Renal cortex interstitium (tissue), 15 donors: ENCODE results near the gene EFS. TPM values are rescaled to one million over a fixed set of nuclear protein-coding genes. Genes with fewer than 3 reads are reported as not detected.

Experiments
- DNase-seq, 11 donors: peaks; one replicate each; pipeline ENCODE4 v3.0.0-alpha.2; 2013; ENCODE audit warnings: low read depth in 9 of 11, low spot score in 4 of 11; ENCODE audit errors: extremely low read depth in 1 of 11
- long read RNA-seq, 16 experiments: transcript quantifications; one replicate each; lab custom pipeline, GENCODE V29; 2026
- polyA plus RNA-seq, 3 donors: library from polyadenylated mRNA; unstranded; fragments of 120-200 nt; gene quantifications; one replicate each; pipeline ENCODE4 v1.2.1, GENCODE V29; 2013; ENCODE audit not compliant: insufficient read length in 3 of 3

Gene EFS, protein sequence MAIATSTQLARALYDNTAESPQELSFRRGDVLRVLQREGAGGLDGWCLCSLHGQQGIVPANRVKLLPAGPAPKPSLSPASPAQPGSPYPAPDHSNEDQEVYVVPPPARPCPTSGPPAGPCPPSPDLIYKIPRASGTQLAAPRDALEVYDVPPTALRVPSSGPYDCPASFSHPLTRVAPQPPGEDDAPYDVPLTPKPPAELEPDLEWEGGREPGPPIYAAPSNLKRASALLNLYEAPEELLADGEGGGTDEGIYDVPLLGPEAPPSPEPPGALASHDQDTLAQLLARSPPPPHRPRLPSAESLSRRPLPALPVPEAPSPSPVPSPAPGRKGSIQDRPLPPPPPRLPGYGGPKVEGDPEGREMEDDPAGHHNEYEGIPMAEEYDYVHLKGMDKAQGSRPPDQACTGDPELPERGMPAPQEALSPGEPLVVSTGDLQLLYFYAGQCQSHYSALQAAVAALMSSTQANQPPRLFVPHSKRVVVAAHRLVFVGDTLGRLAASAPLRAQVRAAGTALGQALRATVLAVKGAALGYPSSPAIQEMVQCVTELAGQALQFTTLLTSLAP
- polyA plus RNA-seq = 10 to 100 TPM; 33.1 to 51.2 (median 46.6) TPM
- long read RNA-seq, donor 1, transcript EFS-201 (6 exons, 3,118 nt) = major isoform, 7 of 16 reads
- long read RNA-seq, donor 1, partial matches to known transcripts = 9 of 16 reads
- long read RNA-seq, donor 1, other reads (novel, unspliced or antisense) = 0 of 16 reads
- long read RNA-seq, donor 2, partial matches to known transcripts = 34 of 40 reads
- long read RNA-seq, donor 2, other reads (novel, unspliced or antisense) = 0 of 40 reads
- long read RNA-seq, donor 3, transcript EFS-201 (6 exons, 3,118 nt) = major isoform, 6 of 74 reads
- long read RNA-seq, donor 3, partial matches to known transcripts = 66 of 74 reads
- long read RNA-seq, donor 3, other reads (novel, unspliced or antisense) = 0 of 74 reads
- long read RNA-seq, donor 4, partial matches to known transcripts = 23 of 28 reads
- long read RNA-seq, donor 4, other reads (novel, unspliced or antisense) = 0 of 28 reads
- long read RNA-seq, donor 5 = 0 reads
- long read RNA-seq, donor 6, partial matches to known transcripts = 26 of 33 reads
- long read RNA-seq, donor 6, other reads (novel, unspliced or antisense) = 0 of 33 reads
- long read RNA-seq, donor 7, partial matches to known transcripts = 13 of 17 reads
- long read RNA-seq, donor 7, other reads (novel, unspliced or antisense) = 0 of 17 reads
- long read RNA-seq, donor 8 = 0 reads
- long read RNA-seq, donor 9, partial matches to known transcripts = 47 of 52 reads
- long read RNA-seq, donor 9, other reads (novel, unspliced or antisense) = 0 of 52 reads
- long read RNA-seq, donor 10, partial matches to known transcripts = 5 of 9 reads
- long read RNA-seq, donor 10, other reads (novel, unspliced or antisense) = 0 of 9 reads
- long read RNA-seq, donor 11, transcript EFS-201 (6 exons, 3,118 nt) = major isoform, 6 of 28 reads
- long read RNA-seq, donor 11, partial matches to known transcripts = 21 of 28 reads
- long read RNA-seq, donor 11, other reads (novel, unspliced or antisense) = 0 of 28 reads
- long read RNA-seq, donor 12, partial matches to known transcripts = 5 of 7 reads
- long read RNA-seq, donor 12, other reads (novel, unspliced or antisense) = 0 of 7 reads
- long read RNA-seq, donor 13 = 0 reads
- long read RNA-seq, donor 14, transcript EFS-201 (6 exons, 3,118 nt) = major isoform, 6 of 35 reads
- long read RNA-seq, donor 14, partial matches to known transcripts = 28 of 35 reads
- long read RNA-seq, donor 14, other reads (novel, unspliced or antisense) = 0 of 35 reads
- long read RNA-seq, donor 15, partial matches to known transcripts = 7 of 10 reads
- long read RNA-seq, donor 15, other reads (novel, unspliced or antisense) = 0 of 10 reads
- long read RNA-seq, donor 16, transcript EFS-201 (6 exons, 3,118 nt) = major isoform, 14 of 87 reads
- long read RNA-seq, donor 16, partial matches to known transcripts = 69 of 87 reads
- long read RNA-seq, donor 16, other reads (novel, unspliced or antisense) = 0 of 87 reads

DNA sequence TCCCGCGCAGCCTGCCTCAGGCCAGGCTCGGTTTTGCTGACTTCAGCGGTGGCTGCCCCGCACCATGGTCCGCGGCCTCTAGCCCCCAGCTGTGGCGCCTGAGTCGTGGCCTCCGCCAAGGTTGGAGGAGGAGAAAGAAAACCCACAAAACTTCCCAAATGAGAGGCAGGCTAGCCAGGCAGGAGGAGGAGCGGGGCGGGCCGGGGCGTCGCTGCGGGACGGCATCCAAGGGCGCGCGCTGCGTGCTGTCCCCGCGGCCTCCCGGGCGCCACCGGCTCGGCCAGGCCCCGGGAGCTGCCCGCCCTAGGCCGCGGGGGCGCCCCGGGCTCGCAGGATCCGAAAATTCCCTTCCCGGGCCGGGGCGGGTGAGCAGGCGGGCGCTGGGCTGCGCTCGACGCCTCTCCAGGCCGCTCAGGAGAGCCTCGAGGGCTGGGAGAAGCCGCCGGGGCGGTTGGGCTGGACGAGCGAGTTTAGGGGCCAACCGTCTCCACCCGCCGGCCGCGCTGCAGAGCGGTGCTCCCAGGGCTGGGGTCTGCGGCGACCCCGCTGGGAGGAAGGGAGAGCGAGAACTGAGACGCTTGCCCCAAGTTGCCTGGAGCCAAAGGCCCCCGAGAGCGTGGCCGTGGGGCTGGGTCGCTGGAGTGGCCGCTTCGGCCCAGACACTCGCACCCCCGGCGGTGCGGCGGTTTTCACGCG is at the start of gene EFS:
Gene EFS, minus strand, starts transcription at position 137 of the 696 bp plus-strand sequence. CDS start 147 bp downstream, outside the sequence.
- DNase-seq = peak in 4 of 11 donors; percentile 10 to 42 (median 32)

DNA sequence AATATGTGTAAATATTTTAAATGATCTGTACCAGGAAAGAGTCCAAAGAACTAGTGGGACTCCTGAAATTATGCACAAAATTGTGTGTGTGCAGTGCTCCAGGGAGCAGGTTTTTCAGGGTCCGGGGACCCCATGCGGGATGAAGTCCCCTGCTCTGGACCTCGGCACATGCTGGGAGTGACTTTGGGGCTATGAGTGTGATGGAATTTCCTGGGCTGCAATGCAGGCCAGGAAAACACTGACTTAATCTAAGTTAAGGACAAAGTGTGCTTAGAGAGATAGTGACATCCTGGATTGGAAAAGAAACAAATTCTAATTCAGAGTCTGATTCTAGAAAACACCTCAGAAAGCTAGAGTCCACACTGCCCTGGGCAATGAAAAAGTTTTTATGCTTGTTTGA is 49.3 kb upstream of the EFS start:
- no peak for DNase-seq

DNA sequence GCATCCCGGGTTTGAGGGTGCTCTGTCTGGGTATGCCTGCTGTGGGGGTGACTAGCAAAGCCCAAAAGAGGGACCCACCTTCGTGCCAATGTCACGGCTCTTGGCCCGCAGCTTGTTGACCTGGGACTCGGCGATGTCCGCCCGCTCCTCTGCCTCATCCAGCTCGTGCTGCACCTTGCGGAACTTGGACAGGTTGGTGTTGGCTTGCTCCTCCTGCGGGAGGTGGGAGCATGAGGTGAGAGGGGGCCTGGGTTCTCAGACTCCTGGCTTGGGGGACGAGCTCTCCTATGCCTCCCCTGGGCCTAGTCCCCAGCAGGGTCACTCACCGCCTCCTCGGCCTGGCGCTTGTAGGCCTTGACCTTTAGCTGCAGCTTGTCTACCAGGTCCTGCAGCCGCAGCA is 48.7 kb upstream of the EFS start:
- DNase-seq = no peak

DNA sequence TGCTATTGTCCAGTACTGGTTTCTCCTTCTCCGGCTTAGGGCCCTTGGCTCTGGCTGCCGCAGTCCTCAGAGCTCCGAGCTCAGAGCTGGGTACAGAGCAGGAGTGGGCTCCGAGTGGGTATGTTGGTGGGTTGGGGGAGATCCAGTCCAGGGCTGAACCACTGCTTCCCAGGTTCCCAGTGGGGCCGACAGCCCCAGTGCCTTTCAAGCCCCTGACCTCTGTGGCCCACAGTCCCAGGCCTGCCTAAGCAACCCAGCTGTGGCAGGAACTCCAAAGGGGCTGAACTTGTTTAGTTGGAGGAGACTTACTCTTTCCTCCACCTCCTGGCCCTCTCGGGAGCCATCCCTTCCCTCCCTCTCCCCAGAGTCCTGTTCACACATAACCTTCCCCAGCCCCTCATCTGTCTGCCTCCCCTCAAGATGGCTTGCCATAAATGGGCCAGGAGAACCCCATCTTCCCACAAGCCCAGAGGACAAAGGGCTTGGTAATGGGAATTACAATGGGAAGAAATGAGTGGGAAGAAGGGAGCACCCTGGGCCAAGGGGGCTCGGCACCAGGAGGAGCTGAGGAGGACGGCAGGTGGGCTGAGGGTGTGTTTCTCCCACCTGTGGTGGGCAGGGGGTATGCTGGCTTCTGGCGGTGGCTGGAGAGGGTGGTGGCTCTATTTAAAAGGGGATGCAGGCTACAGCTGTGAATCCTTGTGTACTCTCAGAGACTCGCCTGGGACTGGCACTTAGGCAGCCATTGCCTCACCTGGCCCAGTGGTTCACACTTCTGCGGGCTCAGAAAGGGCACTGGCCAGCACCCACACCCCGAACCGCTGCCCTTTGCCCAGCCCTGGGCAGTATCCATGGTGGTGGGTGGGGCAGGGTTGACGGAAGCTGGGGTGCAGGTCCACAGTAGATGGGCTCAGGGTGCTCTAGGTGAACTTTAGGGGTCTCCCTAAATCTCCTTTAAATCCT is 46.9 kb upstream of the EFS start:
- DNase-seq = no peak

DNA sequence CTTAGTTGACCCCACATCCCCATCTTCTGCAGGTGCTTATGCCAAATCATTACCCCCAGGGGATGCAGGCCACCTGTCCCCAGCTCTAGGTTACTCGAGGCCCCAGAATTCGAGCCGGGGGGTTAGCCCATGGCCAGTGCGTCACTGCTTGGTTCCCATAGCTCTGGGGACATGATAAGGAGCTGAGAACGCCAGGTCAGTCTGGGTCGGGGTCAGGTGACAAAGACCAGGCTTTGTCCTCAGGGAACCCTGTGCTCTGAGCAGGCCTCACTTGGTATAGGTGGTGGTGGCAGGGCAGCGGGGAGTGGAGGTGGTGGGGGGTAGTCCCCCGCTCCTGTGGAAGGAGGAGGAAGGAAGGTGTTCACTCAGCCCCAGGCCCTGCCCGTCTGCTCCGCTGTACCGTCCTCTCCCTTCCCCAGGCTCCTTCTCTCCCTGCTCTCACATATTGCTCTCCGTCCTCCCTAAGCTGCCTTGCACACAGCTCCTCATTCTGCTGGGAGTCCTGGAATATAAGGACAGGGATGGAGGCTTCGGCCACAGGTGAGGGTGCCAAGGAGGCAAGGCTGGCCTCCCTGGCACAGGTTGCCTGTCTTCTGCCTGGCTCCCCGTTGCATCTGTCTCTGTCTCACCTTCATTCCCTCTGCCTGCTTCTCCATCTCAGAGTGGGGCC is 45.1 kb upstream of the EFS start:
- no peak for DNase-seq

DNA sequence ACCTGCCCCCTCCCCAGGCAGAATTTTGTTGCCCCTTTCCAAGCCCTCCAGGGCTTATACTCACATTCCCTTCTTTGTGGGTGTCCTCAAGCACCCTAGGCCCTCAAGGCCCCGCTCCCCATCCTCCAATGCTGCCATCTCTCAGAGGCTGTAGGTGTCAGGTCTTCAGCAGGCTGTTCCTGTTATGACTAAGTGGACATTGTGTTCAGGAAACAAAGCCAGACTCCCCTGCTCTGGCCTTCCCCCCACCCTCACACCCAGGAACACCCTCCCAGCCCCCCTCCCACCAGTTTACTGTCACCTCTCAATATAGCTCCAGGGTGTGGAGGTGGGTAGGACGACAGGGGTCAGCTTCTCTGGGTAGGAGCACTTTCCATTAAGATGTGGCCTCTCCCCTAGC is 44.5 kb upstream of the EFS start:
- DNase-seq = no peak

DNA sequence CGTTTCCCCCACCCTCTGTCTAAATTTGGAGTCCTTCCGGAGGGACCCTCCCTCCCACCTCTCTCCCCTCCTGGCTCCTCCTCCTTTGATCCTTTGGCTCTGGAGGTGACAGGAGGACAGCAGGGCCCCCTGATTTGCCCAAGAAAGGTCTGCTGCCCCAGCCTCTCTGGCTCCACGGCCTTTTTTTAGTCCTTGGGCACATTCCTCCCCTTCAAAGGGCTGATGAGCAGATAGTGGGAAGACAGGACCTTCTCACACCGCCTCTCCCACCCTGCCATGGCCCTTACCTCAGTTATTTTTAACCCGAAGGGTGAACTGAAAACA is 43.3 kb upstream of the EFS start:
- no peak for DNase-seq

DNA sequence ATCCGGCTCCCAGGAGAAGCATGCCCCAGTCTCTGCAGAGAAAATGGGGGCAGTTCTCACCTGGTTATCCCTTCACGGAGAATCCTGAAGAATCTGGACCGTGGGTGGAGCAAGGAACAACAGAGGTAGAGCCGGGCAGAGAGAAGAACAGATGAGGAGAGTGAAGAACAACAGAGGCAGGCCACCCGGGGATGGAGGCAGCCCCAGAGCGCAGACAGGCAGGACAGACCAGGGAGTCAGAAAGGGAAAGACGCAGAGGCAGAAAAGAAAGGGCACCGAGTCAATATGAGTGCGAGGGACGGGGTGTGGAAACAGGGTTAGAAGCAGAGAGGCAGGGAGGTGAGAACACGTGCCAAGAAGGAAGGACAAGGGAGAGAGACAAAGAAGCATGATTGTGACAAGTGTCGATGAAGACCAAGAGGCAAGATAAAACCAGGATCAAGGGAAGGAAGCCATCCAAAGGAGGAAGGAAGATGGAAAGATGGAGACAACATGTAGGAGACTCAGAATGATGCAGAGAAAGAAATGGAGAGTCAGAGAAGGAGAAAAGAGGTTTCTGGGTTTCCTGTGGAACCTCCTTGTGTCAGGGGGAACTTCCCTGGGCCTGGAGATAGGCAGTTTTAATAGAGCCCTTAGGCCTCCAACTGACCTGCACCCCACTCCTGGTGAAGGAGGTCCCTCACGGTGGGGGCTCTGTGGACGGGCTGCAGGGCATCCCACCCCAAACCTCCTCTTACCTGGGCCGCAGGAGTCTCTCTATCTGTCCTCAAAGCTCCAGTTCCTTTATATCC is 42.7 kb upstream of the EFS start, which contains the start of gene MYH6:
Gene MYH6, minus strand, starts transcription at position 758 of the 791 bp plus-strand sequence. CDS start 1,050 bp downstream, outside the sequence.
- DNase-seq = no peak

DNA sequence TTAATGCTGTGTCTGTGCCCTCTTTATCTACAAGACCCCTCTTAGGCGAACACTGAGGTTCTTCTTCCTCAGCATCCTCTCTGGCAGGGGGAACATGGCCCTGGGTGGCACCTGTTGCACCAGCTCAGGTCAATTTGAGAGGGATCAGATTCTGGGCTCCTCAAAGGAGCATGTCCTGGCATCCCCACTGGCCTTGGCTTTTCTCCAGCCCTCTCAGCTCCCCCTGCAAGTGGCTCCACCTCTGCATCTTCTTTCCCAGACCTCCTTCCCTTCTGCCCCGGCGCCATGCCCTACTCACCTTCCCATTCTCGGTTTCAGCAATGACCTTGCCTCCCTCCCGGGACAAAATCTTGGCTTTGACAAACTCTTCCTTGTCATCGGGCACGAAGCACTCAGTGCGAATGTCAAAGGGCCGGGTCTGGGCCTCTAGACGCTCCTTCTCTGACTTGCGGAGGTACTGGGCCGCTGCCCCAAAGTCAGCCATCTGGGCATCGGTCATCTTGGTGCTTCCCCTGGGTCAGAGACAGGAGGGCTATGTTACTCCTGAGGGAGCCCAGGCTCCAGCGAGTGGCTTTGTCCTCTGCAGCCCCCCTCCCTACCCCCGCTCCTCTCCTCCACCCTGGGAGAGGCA is 41.9 kb upstream of the EFS start:
- DNase-seq = no peak

DNA sequence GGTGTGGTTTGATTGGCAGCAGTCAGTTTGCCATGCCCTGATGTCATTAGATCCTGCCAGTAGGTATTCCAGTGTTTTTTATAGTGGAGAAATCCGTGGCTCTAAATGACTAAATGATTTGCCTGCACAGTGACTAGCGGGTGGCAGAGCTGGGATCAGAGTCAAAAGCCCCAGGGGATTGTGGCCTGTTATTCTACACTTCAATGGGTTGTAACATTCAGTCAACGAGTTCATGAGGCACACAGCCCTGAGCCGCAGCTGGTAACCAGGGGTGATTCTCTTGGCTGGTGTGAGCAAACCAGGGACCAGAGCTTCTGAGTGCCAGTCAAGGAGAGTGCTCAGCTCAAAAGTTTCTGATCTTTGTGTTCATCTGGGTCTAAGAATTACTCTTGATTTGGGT is 41.3 kb upstream of the EFS start:
- no peak for DNase-seq

DNA sequence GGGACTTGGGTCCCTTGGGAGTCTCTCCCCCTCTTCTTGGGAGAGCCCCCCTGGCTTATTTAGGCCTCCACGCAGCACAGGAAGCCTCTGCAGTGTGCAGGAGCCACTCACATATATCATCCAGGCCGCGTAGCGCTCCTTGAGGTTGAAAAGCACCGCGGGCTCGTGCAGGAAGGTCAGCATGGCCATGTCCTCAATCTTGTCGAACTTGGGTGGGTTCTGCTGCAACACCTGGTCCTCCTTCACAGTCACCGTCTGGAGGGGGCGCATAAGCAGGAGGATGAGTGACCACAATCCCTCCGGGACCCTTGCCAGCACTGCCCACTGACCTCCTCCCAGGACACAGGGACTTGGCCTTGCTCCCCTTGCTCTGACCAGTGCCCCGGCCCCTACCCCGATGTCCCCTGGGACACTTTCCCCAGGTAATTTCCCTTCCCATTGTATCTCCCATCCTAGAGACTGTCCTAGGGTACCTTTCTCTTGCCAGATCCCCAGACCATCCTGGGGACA is 40.6 kb upstream of the EFS start:
- no peak for DNase-seq

DNA sequence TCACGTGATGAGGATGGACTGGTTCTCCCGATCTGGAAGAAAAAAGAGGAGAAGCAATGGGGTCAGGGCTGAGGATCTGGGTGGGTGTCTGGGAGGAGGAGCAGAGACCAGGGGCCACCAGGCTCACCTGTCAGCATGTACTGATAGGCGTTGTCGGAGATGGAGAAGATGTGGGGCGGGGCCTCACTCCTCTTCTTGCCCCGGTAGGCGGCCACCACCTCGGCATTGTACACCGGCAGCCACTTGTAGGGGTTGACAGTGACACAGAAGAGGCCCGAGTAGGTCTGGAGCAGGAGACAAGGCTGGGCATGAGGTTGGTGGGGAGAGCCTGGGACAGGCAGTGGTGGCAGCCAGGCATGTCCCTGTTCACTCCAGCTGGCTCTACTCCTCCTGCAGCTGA is 40.1 kb upstream of the EFS start:
- no peak for DNase-seq

DNA sequence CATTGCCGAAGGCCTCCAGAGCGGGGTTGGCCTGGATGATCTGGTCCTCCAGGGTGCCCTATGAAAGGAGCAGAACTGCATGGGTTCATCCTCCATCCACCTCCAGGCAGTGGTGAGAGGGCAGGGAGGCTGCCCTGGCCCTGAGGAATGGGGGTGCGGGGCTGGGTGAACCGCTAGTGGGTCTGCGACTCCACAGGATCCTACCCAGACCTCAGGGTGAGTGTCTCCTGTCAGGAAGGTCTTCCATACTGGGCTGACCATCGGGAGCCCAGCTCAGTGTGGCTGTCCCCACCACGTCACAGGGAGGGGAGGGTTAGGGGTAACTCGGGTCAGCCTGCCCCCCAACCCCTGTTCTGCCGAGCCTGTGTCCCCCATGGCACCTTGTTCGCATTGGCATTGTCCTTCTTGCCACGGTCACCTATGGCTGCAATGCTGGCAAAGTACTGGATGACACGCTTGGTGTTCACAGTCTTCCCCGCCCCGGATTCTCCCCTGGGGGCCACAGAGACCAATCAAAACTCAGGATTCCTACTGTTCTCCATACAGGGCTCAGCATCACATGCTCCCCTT is 39.4 kb upstream of the EFS start:
- DNase-seq = no peak

DNA sequence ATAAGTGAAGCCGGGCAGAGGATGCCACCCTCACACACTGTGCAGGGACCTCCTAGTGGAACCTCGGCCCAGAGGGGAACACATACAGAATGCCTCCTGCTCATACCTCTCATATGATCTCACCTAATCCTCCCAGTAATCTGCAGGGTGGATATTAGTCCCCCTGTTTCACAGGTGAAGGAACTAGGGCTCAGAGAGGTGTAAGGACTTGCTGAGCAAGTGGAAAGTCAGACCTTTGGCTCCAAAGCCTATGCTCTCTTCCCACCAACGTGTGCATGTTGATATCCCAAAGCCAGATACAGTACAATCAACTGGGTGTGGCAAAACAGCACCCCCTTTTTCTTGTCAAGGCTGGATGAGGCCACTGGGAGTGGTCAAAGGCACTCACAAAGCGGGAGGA is 38.9 kb upstream of the EFS start:
- no peak for DNase-seq
